B cell (primary cell): Measurements from ENCODE around the gene EPB41L4B. TPM values are rescaled to one million over a fixed set of nuclear protein-coding genes. Genes with fewer than 3 reads are reported as not detected.

Experiments
- ATAC-seq: fragments of 200-7000 bp; cut with Tn5 transposase; one replicate; pipeline ENCODE4 v1.10.0; 2021; ENCODE audit warnings: low read depth, mild to moderate bottlenecking, moderate number of reproducible peaks, moderate library complexity
- CTCF ChIA-PET: fragments of 350-600 bp; sonication (Branson Sonifier 250); formaldehyde crosslinking; loops from one replicate; lab custom pipeline; 2021; ENCODE audit warnings: antibody characterized with exemption, inconsistent platforms; lab: Charles Lee
- POLR2A ChIA-PET: fragments of 350-600 bp; sonication (Branson Sonifier 250); formaldehyde crosslinking; loops from one replicate; lab custom pipeline; 2021; ENCODE audit warnings: antibody characterized with exemption; lab: Charles Lee
- DNase-seq: peaks from one replicate; pipeline ENCODE4 v3.0.0; 2013
- H2AFZ ChIP-seq: 2 replicates; pipeline ENCODE4 v1.6.1; 2012; ENCODE audit warnings: mild to moderate bottlenecking, low read depth, low read length; ENCODE audit not compliant: insufficient read depth, poor library complexity, severe bottlenecking
- H3K27ac ChIP-seq, 2 donors: 1 replicate in 1 of 2; 2 replicates in 1 of 2; pipeline ENCODE4 v1.5.1; 2012 to 2013; ENCODE audit warnings: low read length in 2 of 2, mild to moderate bottlenecking in 2 of 2, moderate library complexity in 1 of 2
- H3K27me3 ChIP-seq, 4 experiments: fragments of 200-600 bp in 1 of 4; sonication (generic) in 1 of 4; replicated peaks in 1 of 4; 1 replicate in 2 of 4; 2 replicates in 2 of 4; pipeline versions ENCODE4 v1.6.1 to v1.7.0; 2013 to 2016; ENCODE audit warnings: low read length in 3 of 4, mild to moderate bottlenecking in 2 of 4, mixed read lengths in 1 of 4, moderate library complexity in 1 of 4; ENCODE audit not compliant: insufficient read depth in 4 of 4, control insufficient read depth in 3 of 4; ENCODE audit errors: control extremely low read depth in 1 of 4
- H3K36me3 ChIP-seq, 2 experiments: replicated peaks in 1 of 2; 1 replicate in 1 of 2; 2 replicates in 1 of 2; pipeline versions ENCODE4 v1.6.1 to v1.7.1; 2013; ENCODE audit warnings: low read length in 1 of 2; ENCODE audit not compliant: insufficient read depth in 2 of 2, control insufficient read depth in 1 of 2; ENCODE audit errors: control extremely low read depth in 1 of 2, extremely low read depth in 1 of 2
- H3K4me1 ChIP-seq, 2 donors: fragments of 200-600 bp in 1 of 2; sonication (generic) in 1 of 2; 1 replicate in 1 of 2; 2 replicates in 1 of 2; pipeline versions ENCODE4 v1.5.1 to v1.6.1; 2013 to 2017; ENCODE audit warnings: low read length in 2 of 2; ENCODE audit not compliant: control insufficient read depth in 2 of 2, insufficient read depth in 2 of 2
- H3K4me2 ChIP-seq: replicated peaks from 2 replicates; pipeline ENCODE3; 2012; ENCODE audit warnings: mild to moderate bottlenecking, low read depth, low read length; ENCODE audit not compliant: poor library complexity, severe bottlenecking
- H3K4me3 ChIP-seq, 5 experiments: fragments of 200-600 bp in 1 of 5; sonication (generic) in 1 of 5; 1 replicate in 3 of 5; 2 replicates in 2 of 5; pipeline versions ENCODE4 v1.5.1 to v1.7.0; 2011 to 2016; ENCODE audit warnings: low read length in 4 of 5, mild to moderate bottlenecking in 4 of 5, low read depth in 2 of 5, control low read depth in 1 of 5, moderate library complexity in 1 of 5; ENCODE audit not compliant: insufficient read depth in 1 of 5; ENCODE audit errors: control extremely low read depth in 1 of 5, extremely low read depth in 1 of 5
- H3K79me2 ChIP-seq: fragments of 200-600 bp; sonication (generic); one replicate; pipeline ENCODE4 v1.6.0; 2016; ENCODE audit warnings: low read length; ENCODE audit not compliant: control insufficient read depth, insufficient read depth
- H3K9ac ChIP-seq: fragments of 200-600 bp; sonication (generic); 2 replicates; pipeline ENCODE4 v1.6.1; 2017; ENCODE audit warnings: mild to moderate bottlenecking, low read length, moderate library complexity
- H3K9me3 ChIP-seq, 3 donors: one replicate each; pipeline versions ENCODE4 v1.6.1 to v1.7.1; 2013; ENCODE audit warnings: low read length in 2 of 3; ENCODE audit not compliant: control insufficient read depth in 2 of 3, insufficient read depth in 1 of 3; ENCODE audit errors: control extremely low read depth in 1 of 3
- H4K20me1 ChIP-seq: 2 replicates; pipeline ENCODE4 v1.6.0; 2012; ENCODE audit warnings: mild to moderate bottlenecking, low read length; ENCODE audit not compliant: insufficient read depth, control insufficient read depth, poor library complexity, severe bottlenecking
- H3K27ac Mint-ChIP-seq: one replicate; pipeline ENCODE4 v1.8.0; 2021; ENCODE audit warnings: mixed read lengths
- H3K27me3 Mint-ChIP-seq: one replicate; pipeline ENCODE4 v1.8.0; 2021; ENCODE audit warnings: mixed read lengths
- H3K4me1 Mint-ChIP-seq: one replicate; pipeline ENCODE4 v1.8.0; 2021; ENCODE audit warnings: mixed read lengths
- H3K4me3 Mint-ChIP-seq: one replicate; pipeline ENCODE4 v1.8.0; 2021; ENCODE audit warnings: mixed read lengths
- H3K9me3 Mint-ChIP-seq: one replicate; pipeline ENCODE4 v1.8.0; 2022; ENCODE audit warnings: mixed read lengths; ENCODE audit not compliant: insufficient read depth
- EZH2 ChIP-seq: IDR thresholded peaks from 2 replicates; pipeline ENCODE4 v1.6.1; 2012; ENCODE audit warnings: borderline replicate concordance, low read depth, mild to moderate bottlenecking, moderate library complexity, low read length; ENCODE audit not compliant: insufficient read depth, poor library complexity, severe bottlenecking
- WGBS: methylation state at CpG from one replicate; pipeline ENCODE4 v1.1.5; 2013; ENCODE audit warnings: missing lambda C conversion rate; ENCODE audit not compliant: insufficient coverage; 5-methylcytosine and 5-hydroxymethylcytosine counted together
- intact Hi-C: fragments of 100-400 bp; cut with micrococcal nuclease; formaldehyde crosslinking; loops from one replicate; pipeline ENCODE4 v1.10.0; 2022
- polyA plus RNA-seq: library from polyadenylated mRNA; depleted of rRNA; stranded (reverse); fragments of >200 nt; gene quantifications from 2 replicates; pipeline ENCODE4 v1.2.3, GENCODE V29; 2012
- total RNA-seq, 2 donors: library from RNA; stranded (reverse); fragments of 120-200 nt in 1 of 2; gene quantifications; 1 replicate in 1 of 2; 2 replicates in 1 of 2; pipeline versions ENCODE4 v1.2.3 to v1.2.4, GENCODE V29; 2013 to 2022
- TF ChIP-seq, protein P1 (sequence below): fragments of 200-600 bp; IDR thresholded peaks from one replicate; pipeline ENCODE4 v1.8.0; 2022; ENCODE audit warnings: antibody characterized with exemption, mild to moderate bottlenecking

EPB41L4B gene
- total and polyA plus RNA-seq, 2 donors (not counting 1 experiment from before 2014, with no cell fraction given), result 2.9 TPM; not detected in 1

DNA sequence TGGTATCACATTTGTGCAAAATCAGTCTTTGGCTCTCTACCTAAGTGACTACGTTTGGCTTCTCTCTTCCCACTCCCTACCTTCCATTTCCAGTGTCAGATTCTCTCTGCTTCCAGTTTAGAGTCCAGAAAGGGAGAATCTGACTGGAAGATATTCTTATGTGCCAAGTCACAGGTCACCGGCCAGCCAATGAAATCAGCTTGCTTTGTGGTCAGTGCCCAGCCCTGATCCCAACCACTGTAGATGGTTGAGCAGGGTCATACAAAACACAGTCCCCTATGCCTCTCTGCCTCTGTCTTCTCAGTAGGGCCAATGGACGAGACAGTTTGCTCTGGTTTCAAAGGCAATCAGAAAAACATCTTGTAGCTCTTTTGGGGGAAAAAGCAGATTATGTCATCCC lies 15.6 kb upstream of the EPB41L4B start:
- no peaks in the 10 kb centered on the region for H3K4me1 ChIP-seq
- H3K27me3 ChIP-seq, result no peaks in the 10 kb centered on the region
- H3K79me2 ChIP-seq, result no peaks in the 10 kb centered on the region
- H2AFZ ChIP-seq, result no peak overlapping the region
- DNase-seq (no peak), ATAC-seq (no peak)
- no peaks in the 10 kb centered on the region for H3K9me3 ChIP-seq
- intact Hi-C loops, result no loop called here
- H3K9ac ChIP-seq, result no peak overlapping the region
- TF ChIP-seq, protein P1, sequence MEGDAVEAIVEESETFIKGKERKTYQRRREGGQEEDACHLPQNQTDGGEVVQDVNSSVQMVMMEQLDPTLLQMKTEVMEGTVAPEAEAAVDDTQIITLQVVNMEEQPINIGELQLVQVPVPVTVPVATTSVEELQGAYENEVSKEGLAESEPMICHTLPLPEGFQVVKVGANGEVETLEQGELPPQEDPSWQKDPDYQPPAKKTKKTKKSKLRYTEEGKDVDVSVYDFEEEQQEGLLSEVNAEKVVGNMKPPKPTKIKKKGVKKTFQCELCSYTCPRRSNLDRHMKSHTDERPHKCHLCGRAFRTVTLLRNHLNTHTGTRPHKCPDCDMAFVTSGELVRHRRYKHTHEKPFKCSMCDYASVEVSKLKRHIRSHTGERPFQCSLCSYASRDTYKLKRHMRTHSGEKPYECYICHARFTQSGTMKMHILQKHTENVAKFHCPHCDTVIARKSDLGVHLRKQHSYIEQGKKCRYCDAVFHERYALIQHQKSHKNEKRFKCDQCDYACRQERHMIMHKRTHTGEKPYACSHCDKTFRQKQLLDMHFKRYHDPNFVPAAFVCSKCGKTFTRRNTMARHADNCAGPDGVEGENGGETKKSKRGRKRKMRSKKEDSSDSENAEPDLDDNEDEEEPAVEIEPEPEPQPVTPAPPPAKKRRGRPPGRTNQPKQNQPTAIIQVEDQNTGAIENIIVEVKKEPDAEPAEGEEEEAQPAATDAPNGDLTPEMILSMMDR, result no peak
- no peak for TF ChIP-seq EZH2
- H4K20me1 ChIP-seq, result no peaks in the 10 kb centered on the region
- peaks cover 10% of the 10 kb centered on the region for H3K27me3 Mint-ChIP-seq
- H3K4me3 ChIP-seq, result no peak overlapping the region
- H3K27ac Mint-ChIP-seq, result no peak overlapping the region
- H3K4me3 Mint-ChIP-seq, result no peak overlapping the region
- ChIA-PET CTCF (no interaction called here), POLR2A (no interaction called here)
- 100% methylated on average over 1 of the region's 3 CpGs for WGBS
- H3K36me3 ChIP-seq, result no peaks in the 10 kb centered on the region
- H3K4me1 Mint-ChIP-seq, result no peaks in the 10 kb centered on the region
- H3K9me3 Mint-ChIP-seq, result no peaks in the 10 kb centered on the region
- no peak overlapping the region for H3K27ac ChIP-seq
- H3K4me2 ChIP-seq, result no peak overlapping the region

DNA sequence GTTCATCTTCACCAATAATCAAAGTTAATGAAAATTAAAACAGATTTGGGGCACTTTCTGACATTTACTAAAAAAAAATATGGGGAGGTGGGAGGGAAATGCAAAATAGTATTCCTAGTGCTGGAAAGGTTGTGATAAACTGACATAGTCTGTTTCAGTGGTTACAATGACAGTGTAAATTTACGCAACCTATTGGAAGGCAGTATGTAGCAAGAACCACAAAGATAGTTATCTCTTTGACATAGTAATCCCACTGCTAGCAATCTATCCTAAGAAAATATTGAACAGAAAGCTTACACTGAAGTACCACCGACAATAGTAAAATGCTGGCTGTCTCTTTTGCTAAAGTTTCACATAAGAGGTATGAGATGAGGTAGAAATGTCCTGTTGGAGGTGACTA lies 15.1 kb upstream of the EPB41L4B start:
- Mint-ChIP-seq H3K9me3 (no peaks in the 10 kb centered on the region), H3K4me3 (no peak overlapping the region), H3K4me1 (no peaks in the 10 kb centered on the region), H3K27ac (no peak overlapping the region), H3K27me3 (peaks cover 13% of the 10 kb centered on the region)
- Histone ChIP-seq H4K20me1 (no peaks in the 10 kb centered on the region), H3K79me2 (no peaks in the 10 kb centered on the region), H3K4me1 (no peaks in the 10 kb centered on the region), H3K9me3 (no peaks in the 10 kb centered on the region), H3K36me3 (no peaks in the 10 kb centered on the region), H3K4me3 (no peak overlapping the region), H3K9ac (no peak overlapping the region), H2AFZ (no peak overlapping the region), H3K27ac (no peak overlapping the region), H3K27me3 (no peaks in the 10 kb centered on the region), H3K4me2 (no peak overlapping the region)
- ChIA-PET POLR2A (no interaction called here), CTCF (no interaction called here)
- TF ChIP-seq, protein P1, result no peak
- TF ChIP-seq EZH2, result no peak
- WGBS, result no CpG with 5 or more reads among the region's 2 CpGs
- DNase-seq (no peak), ATAC-seq (no peak)
- intact Hi-C loops, result no loop called here
